ENCODE data around the gene KRTAP10-11.

KRTAP10-11 gene

GRCh38 chr21:44643741-44644310 lies 2.4 kb upstream of the KRTAP10-11 start:
- H3K4me3 Mint-ChIP-seq = no peak overlapping the region
- no peaks in the 10 kb centered on the region for H3K27me3 Mint-ChIP-seq
- peaks cover 17% of the 10 kb centered on the region for H3K36me3 Mint-ChIP-seq (ENCODE audit: low read depth)
- H3K9me3 Mint-ChIP-seq = peaks cover 38% of the 10 kb centered on the region
- H3K27ac Mint-ChIP-seq = no peak overlapping the region
- ATAC-seq (no peak), DNase-seq (no peak)
- no peaks in the 10 kb centered on the region for H3K4me1 Mint-ChIP-seq

- no peak overlapping the region for H3K4me3 Mint-ChIP-seq
- H3K9me3 Mint-ChIP-seq = peaks cover 38% of the 10 kb centered on the region
- ATAC-seq (no peak), DNase-seq (no peak)
- H3K36me3 Mint-ChIP-seq (ENCODE audit: low read depth) = peaks cover 17% of the 10 kb centered on the region
- H3K27ac Mint-ChIP-seq = no peak overlapping the region
- H3K4me1 Mint-ChIP-seq = no peaks in the 10 kb centered on the region
- no peaks in the 10 kb centered on the region for H3K27me3 Mint-ChIP-seq
Measured at GRCh38 chr21:44644878-44645277, 1.3 kb upstream of the KRTAP10-11 start.

- Mint-ChIP-seq H3K4me3 (no peak overlapping the region), H3K36me3 (ENCODE audit: low read depth) (peaks cover 17% of the 10 kb centered on the region), H3K4me1 (no peaks in the 10 kb centered on the region), H3K27ac (no peak overlapping the region), H3K9me3 (peaks cover 27% of the 10 kb centered on the region), H3K27me3 (no peaks in the 10 kb centered on the region)
- DNase-seq (no peak), ATAC-seq (no peak)
Measured at GRCh38 chr21:44647222-44647552, 973 bp downstream of the KRTAP10-11 start.

GRCh38 chr21:44648557-44649311 lies 2.5 kb downstream of the KRTAP10-11 start:
- Mint-ChIP-seq H3K27ac (no peak overlapping the region), H3K9me3 (peaks cover 15% of the 10 kb centered on the region), H3K36me3 (ENCODE audit: low read depth) (peaks cover 12% of the 10 kb centered on the region), H3K27me3 (no peaks in the 10 kb centered on the region), H3K4me3 (no peak overlapping the region), H3K4me1 (peaks cover 3% of the 10 kb centered on the region)
- no peak for DNase-seq
- no peak for ATAC-seq

GRCh38 chr21:44649521-44650100 lies 3.4 kb downstream of the KRTAP10-11 start:
- Mint-ChIP-seq H3K27me3 (no peaks in the 10 kb centered on the region), H3K36me3 (ENCODE audit: low read depth) (peaks cover 6% of the 10 kb centered on the region), H3K4me1 (peaks cover 11% of the 10 kb centered on the region), H3K4me3 (no peak overlapping the region), H3K27ac (no peak overlapping the region), H3K9me3 (peaks cover 6% of the 10 kb centered on the region)
- DNase-seq = no peak
- no peak for ATAC-seq

GRCh38 chr21:44650265-44650972 lies 4.2 kb downstream of the KRTAP10-11 start:
- Mint-ChIP-seq H3K4me1 (peaks cover 18% of the 10 kb centered on the region), H3K4me3 (no peak overlapping the region), H3K9me3 (no peaks in the 10 kb centered on the region), H3K27me3 (no peaks in the 10 kb centered on the region), H3K27ac (no peak overlapping the region), H3K36me3 (ENCODE audit: low read depth) (peaks cover 2% of the 10 kb centered on the region)
- DNase-seq (no peak), ATAC-seq (no peak)

GRCh38 chr21:44650973-44651675 lies 4.9 kb downstream of the KRTAP10-11 start:
- H3K27me3 Mint-ChIP-seq = no peaks in the 10 kb centered on the region
- ATAC-seq = no peak
- H3K27ac Mint-ChIP-seq = no peak overlapping the region

GRCh38 chr21:44653123-44653522 lies 6.9 kb downstream of the KRTAP10-11 start:
- Mint-ChIP-seq H3K4me1 (peaks cover 37% of the 10 kb centered on the region), H3K4me3 (no peak overlapping the region), H3K27ac (no peak overlapping the region), H3K36me3 (ENCODE audit: low read depth) (peaks cover 6% of the 10 kb centered on the region), H3K27me3 (no peaks in the 10 kb centered on the region), H3K9me3 (peaks cover 17% of the 10 kb centered on the region)
- DNase-seq (no peak), ATAC-seq (no peak)

More at GRCh38 chr21:44650973-44651675, 4.9 kb downstream of the KRTAP10-11 start:
- peaks cover 4% of the 10 kb centered on the region for H3K9me3 Mint-ChIP-seq
- no peak for DNase-seq
- peaks cover 18% of the 10 kb centered on the region for H3K4me1 Mint-ChIP-seq
- H3K36me3 Mint-ChIP-seq (ENCODE audit: low read depth) = no peaks in the 10 kb centered on the region
- no peak overlapping the region for H3K4me3 Mint-ChIP-seq

- H3K27ac Mint-ChIP-seq = no peak overlapping the region
- H3K4me1 Mint-ChIP-seq = peaks cover 45% of the 10 kb centered on the region
- DNase-seq (peak; percentile 31), ATAC-seq (peak; percentile 26)
- no peaks in the 10 kb centered on the region for H3K27me3 Mint-ChIP-seq
- peaks cover 17% of the 10 kb centered on the region for H3K9me3 Mint-ChIP-seq
- H3K4me3 Mint-ChIP-seq = no peak overlapping the region
- H3K36me3 Mint-ChIP-seq (ENCODE audit: low read depth) = peaks cover 6% of the 10 kb centered on the region
Measured at GRCh38 chr21:44653656-44654575, 7.7 kb downstream of the KRTAP10-11 start.

GRCh38 chr21:44654576-44655175 lies 8.5 kb downstream of the KRTAP10-11 start, which contains the start of gene KRTAP12-4:
Gene KRTAP12-4, minus strand, starts transcription at chr21:44654659. Its CDS starts 45 bp downstream, at chr21:44654614.
- H3K4me1 Mint-ChIP-seq = peaks cover 53% of the 10 kb centered on the region
- ATAC-seq (no peak), DNase-seq (no peak)
- H3K4me3 Mint-ChIP-seq = no peak within 1 kb of the TSS
- no peak within 1 kb of the TSS for H3K27ac Mint-ChIP-seq
- peaks cover 6% of the 10 kb centered on the region for H3K36me3 Mint-ChIP-seq (ENCODE audit: low read depth)
- no peaks in the 10 kb centered on the region for H3K27me3 Mint-ChIP-seq
- peaks cover 17% of the 10 kb centered on the region for H3K9me3 Mint-ChIP-seq

GRCh38 chr21:44656868-44657267 lies 10.7 kb downstream of the KRTAP10-11 start:
- no peak overlapping the region for H3K4me3 Mint-ChIP-seq
- H3K27me3 Mint-ChIP-seq = no peaks in the 10 kb centered on the region
- peaks cover 54% of the 10 kb centered on the region for H3K4me1 Mint-ChIP-seq
- DNase-seq (no peak), ATAC-seq (no peak)
- peaks cover 6% of the 10 kb centered on the region for H3K36me3 Mint-ChIP-seq (ENCODE audit: low read depth)
- peaks cover 23% of the 10 kb centered on the region for H3K9me3 Mint-ChIP-seq
- H3K27ac Mint-ChIP-seq = no peak overlapping the region

- ATAC-seq (peak; percentile 38), DNase-seq (no peak)
- peak within 1 kb of the TSS; percentile 62 for H3K4me3 Mint-ChIP-seq
- H3K9me3 Mint-ChIP-seq = peaks cover 31% of the 10 kb centered on the region
- peaks cover 6% of the 10 kb centered on the region for H3K36me3 Mint-ChIP-seq (ENCODE audit: low read depth)
- peak within 1 kb of the TSS; percentile 72 for H3K27ac Mint-ChIP-seq
- H3K4me1 Mint-ChIP-seq = peaks cover 54% of the 10 kb centered on the region
- no peaks in the 10 kb centered on the region for H3K27me3 Mint-ChIP-seq
Measured at GRCh38 chr21:44657635-44658540, 11.7 kb downstream of the KRTAP10-11 start, which contains the start of gene KRTAP12-3. Gene KRTAP12-3, plus strand, starts transcription at chr21:44657932. Its CDS starts 48 bp downstream, at chr21:44657980.
